Measurements from ENCODE around the gene CPSF2.

- TF ChIP-seq CTCF (IDR thresholded peaks at IDR 0.05; ENCODE audit: low read length) = no peak
- no peak for TF ChIP-seq EZH2 (IDR thresholded peaks at IDR 0.05; ENCODE audit: borderline replicate concordance, low read length)
Measured at GRCh38 chr14:92088494-92088893, 33.3 kb upstream of the CPSF2 start.

Measured in OCI-LY1 (cell line).